Glutamatergic neuron (in vitro differentiated cells): ENCODE measurements around the gene COL5A3. TPM values are rescaled to one million over a fixed set of nuclear protein-coding genes. Genes with fewer than 3 reads are reported as not detected.

ENCODE experiments used
- DNase-seq: peaks from one replicate; pipeline ENCODE4 v3.0.0; 2022
- H3K27ac Mint-ChIP-seq: one replicate; pipeline ENCODE4 v1.8.0; 2020; ENCODE audit warnings: mild to moderate bottlenecking, mixed read lengths, inconsistent platforms; ENCODE audit not compliant: unreplicated experiment
- H3K27me3 Mint-ChIP-seq: one replicate; pipeline ENCODE4 v1.8.0; 2020; ENCODE audit warnings: mild to moderate bottlenecking, moderate library complexity, mixed read lengths, inconsistent platforms; ENCODE audit not compliant: unreplicated experiment
- H3K36me3 Mint-ChIP-seq: one replicate; pipeline ENCODE4 v1.8.0; 2020; ENCODE audit warnings: mild to moderate bottlenecking, mixed read lengths, inconsistent platforms; ENCODE audit not compliant: unreplicated experiment
- H3K4me1 Mint-ChIP-seq: one replicate; pipeline ENCODE4 v1.8.0; 2020; ENCODE audit warnings: mild to moderate bottlenecking, low read depth, mixed read lengths, inconsistent platforms; ENCODE audit not compliant: unreplicated experiment
- H3K4me3 Mint-ChIP-seq: one replicate; pipeline ENCODE4 v1.8.0; 2020; ENCODE audit warnings: mild to moderate bottlenecking, mixed read lengths, inconsistent platforms; ENCODE audit not compliant: unreplicated experiment
- H3K9me3 Mint-ChIP-seq: one replicate; pipeline ENCODE4 v1.8.0; 2020; ENCODE audit warnings: mild to moderate bottlenecking, moderate library complexity, mixed read lengths, inconsistent platforms; ENCODE audit not compliant: unreplicated experiment
- CTCF ChIP-seq: fragments of 200-600 bp; sonication (generic); IDR thresholded peaks from one replicate; pipeline ENCODE4 v1.5.0; 2021; ENCODE audit not compliant: partially characterized antibody, unreplicated experiment
- long read RNA-seq: library from polyadenylated mRNA; unstranded; transcript quantifications from one replicate; pipeline ENCODE4 v2.0.0, GENCODE V29; 2020; ENCODE audit not compliant: unreplicated experiment
- total RNA-seq: library from RNA; stranded (reverse); fragmentation: NEBNext Ultra II Directional; extraction: Animal tissue kit (Norgen Biotek cat#: 25700); gene quantifications from one replicate; pipeline ENCODE4 v1.2.1, GENCODE V29; 2021; ENCODE audit not compliant: unreplicated experiment

Gene COL5A3
- total RNA-seq, result 0.10 TPM
- long read RNA-seq, result 0 reads

GRCh38 chr19:10010247-10010691, at the start of gene COL5A3:
Gene COL5A3, minus strand, starts transcription at chr19:10010504. Its CDS starts 119 bp downstream, at chr19:10010385.
- Mint-ChIP-seq H3K4me3 (peak within 1 kb of the TSS; percentile 82), H3K36me3 (peaks cover 5% of the 10 kb centered on the region), H3K27me3 (peaks cover 40% of the 10 kb centered on the region), H3K27ac (no peak within 1 kb of the TSS), H3K4me1 (peaks cover 10% of the 10 kb centered on the region), H3K9me3 (peaks cover 19% of the 10 kb centered on the region)
- no peak for DNase-seq
- no peak for TF ChIP-seq CTCF

GRCh38 chr19:10052602-10053360, 42.5 kb upstream of the COL5A3 start:
- Mint-ChIP-seq H3K27ac (no peak overlapping the region), H3K36me3 (no peaks in the 10 kb centered on the region), H3K27me3 (peaks cover 9% of the 10 kb centered on the region), H3K4me1 (no peaks in the 10 kb centered on the region), H3K4me3 (no peak overlapping the region), H3K9me3 (no peaks in the 10 kb centered on the region)
- DNase-seq, result no peak
- no peak for TF ChIP-seq CTCF

- no peak for TF ChIP-seq CTCF
- DNase-seq, result no peak
- H3K36me3 Mint-ChIP-seq, result no peaks in the 10 kb centered on the region
- no peak overlapping the region for H3K27ac Mint-ChIP-seq
- H3K9me3 Mint-ChIP-seq, result peaks cover 6% of the 10 kb centered on the region
- no peaks in the 10 kb centered on the region for H3K4me1 Mint-ChIP-seq
- H3K27me3 Mint-ChIP-seq, result peaks cover 9% of the 10 kb centered on the region
- no peak overlapping the region for H3K4me3 Mint-ChIP-seq
These were observed 39.3 kb upstream of the COL5A3 start for GRCh38 chr19:10049626-10050025.

GRCh38 chr19:10045371-10045770, 35.1 kb upstream of the COL5A3 start:
- DNase-seq, result no peak
- Mint-ChIP-seq H3K4me1 (no peaks in the 10 kb centered on the region), H3K9me3 (peaks cover 27% of the 10 kb centered on the region), H3K27me3 (peaks cover 11% of the 10 kb centered on the region), H3K27ac (no peak overlapping the region), H3K4me3 (no peak overlapping the region), H3K36me3 (peaks cover 17% of the 10 kb centered on the region)
- TF ChIP-seq CTCF, result no peak

GRCh38 chr19:10044390-10044789, 34.1 kb upstream of the COL5A3 start:
- no peak for TF ChIP-seq CTCF

More at GRCh38 chr19:10044390-10044789, 34.1 kb upstream of the COL5A3 start:
- Mint-ChIP-seq H3K4me1 (no peaks in the 10 kb centered on the region), H3K27ac (no peak overlapping the region), H3K27me3 (peaks cover 11% of the 10 kb centered on the region), H3K9me3 (peaks cover 27% of the 10 kb centered on the region), H3K4me3 (no peak overlapping the region), H3K36me3 (peaks cover 17% of the 10 kb centered on the region)
- DNase-seq, result no peak
